HepG2 (cell line): ENCODE measurements around the gene ZNG1C.
"Not testable (repeated sequence)": the region's sequence is repeated elsewhere in the genome, so short reads cannot be mapped to it uniquely, and the experiment has no call there.

Source experiments
- CBX5 ChIP-seq: sonication (generic); formaldehyde crosslinking; IDR thresholded peaks from 2 replicates; pipeline ENCODE4 v1.4.0; 2020; ENCODE audit warnings: missing genetic modification reagents, borderline replicate concordance
- CREM ChIP-seq, 2 experiments: sonication (generic) in 1 of 2; formaldehyde crosslinking in 1 of 2; IDR thresholded peaks; 2 replicates each; pipeline versions ENCODE4 v1.4.0 to v1.6.1; 2016 to 2020; ENCODE audit warnings: antibody characterized with exemption in 1 of 2, mild to moderate bottlenecking in 1 of 2, missing genetic modification reagents in 1 of 2
- CTCF ChIP-seq: sonication (generic); formaldehyde crosslinking; IDR thresholded peaks from 2 replicates; pipeline ENCODE4 v1.5.0; 2020; ENCODE audit warnings: mild to moderate bottlenecking, missing genetic modification reagents, moderate library complexity
- FOXA1 ChIP-seq, 2 experiments: fragments of 450-650 bp in 1 of 2; sonication (generic) in 1 of 2; formaldehyde crosslinking in 1 of 2; IDR thresholded peaks; 2 replicates each; pipeline versions ENCODE4 v1.4.0 to v1.6.1; 2016 to 2020; ENCODE audit warnings: missing genetic modification reagents in 1 of 2
- GABPB1 ChIP-seq: IDR thresholded peaks from 2 replicates; pipeline ENCODE4 v1.6.1; 2016; ENCODE audit warnings: mild to moderate bottlenecking, missing genetic modification reagents, moderate library complexity, missing compliant biosample characterization
- JUN ChIP-seq: sonication (generic); formaldehyde crosslinking; IDR thresholded peaks from 2 replicates; pipeline ENCODE4 v1.4.0; 2020; ENCODE audit warnings: mild to moderate bottlenecking, missing genetic modification reagents
- JUND ChIP-seq: sonication (generic); formaldehyde crosslinking; IDR thresholded peaks from 2 replicates; pipeline ENCODE4 v1.8.0; 2022; ENCODE audit warnings: mild to moderate bottlenecking, missing genetic modification reagents
- U2AF2 ChIP-seq: fragments of 200-400 bp; formaldehyde crosslinking; IDR thresholded peaks from 2 replicates; pipeline ENCODE4 v1.6.1; 2017; ENCODE audit warnings: low read depth, mild to moderate bottlenecking, low read length
- ZBTB14 ChIP-seq: sonication (generic); formaldehyde crosslinking; IDR thresholded peaks from 2 replicates; pipeline ENCODE4 v1.4.0; 2020; ENCODE audit warnings: missing genetic modification reagents
- ZNF18 ChIP-seq: sonication (generic); formaldehyde crosslinking; IDR thresholded peaks from 2 replicates; pipeline ENCODE4 v1.8.0; 2022; ENCODE audit warnings: mild to moderate bottlenecking, missing genetic modification reagents; ENCODE audit not compliant: insufficient replicate concordance
- ZNF274 ChIP-seq: sonication (generic); formaldehyde crosslinking; IDR thresholded peaks from 2 replicates; pipeline ENCODE4 v1.5.1; 2020; ENCODE audit warnings: mild to moderate bottlenecking, missing genetic modification reagents
- ZSCAN30 ChIP-seq: sonication (generic); formaldehyde crosslinking; IDR thresholded peaks from 2 replicates; pipeline ENCODE4 v1.5.0; 2020; ENCODE audit warnings: mild to moderate bottlenecking, missing genetic modification reagents

GRCh38 chr9:68307654-68308053, 65.9 kb downstream of the ZNG1C start:
- TF ChIP-seq GABPB1 (CRISPR knock-in tag); CREM (IDR thresholded peaks at IDR 0.05); CREM (CRISPR knock-in tag; IDR thresholded peaks at IDR 0.05); CBX5 (CRISPR knock-in tag); ZNF274 (CRISPR knock-in tag); ZBTB14 (CRISPR knock-in tag); ZNF18 (CRISPR knock-in tag); CTCF (CRISPR knock-in tag); U2AF2; ZSCAN30 (CRISPR knock-in tag); FOXA1 (IDR thresholded peaks at IDR 0.05); FOXA1 (CRISPR knock-in tag; IDR thresholded peaks at IDR 0.05); JUND (CRISPR knock-in tag); JUN: not testable (repeated sequence)
